Nephron progenitor cell (in vitro differentiated cells): ENCODE measurements around the gene ERC1.

ENCODE experiments used
- DNase-seq: peaks from one replicate; pipeline ENCODE4 v3.0.0; 2021
- H3K27ac Mint-ChIP-seq: 2 replicates; pipeline ENCODE4 v1.8.0; 2021; ENCODE audit warnings: mild to moderate bottlenecking, moderate library complexity, mixed read lengths
- H3K27me3 Mint-ChIP-seq: 2 replicates; pipeline ENCODE4 v1.8.0; 2021; ENCODE audit warnings: mild to moderate bottlenecking, low read depth, mixed read lengths; ENCODE audit not compliant: poor library complexity
- H3K36me3 Mint-ChIP-seq: 2 replicates; pipeline ENCODE4 v1.8.0; 2021; ENCODE audit warnings: low read depth, mixed read lengths
- H3K4me1 Mint-ChIP-seq: 2 replicates; pipeline ENCODE4 v1.8.0; 2021; ENCODE audit warnings: mixed read lengths
- H3K4me3 Mint-ChIP-seq: 2 replicates; pipeline ENCODE4 v1.8.0; 2021; ENCODE audit warnings: mild to moderate bottlenecking, moderate library complexity, mixed read lengths
- H3K9me3 Mint-ChIP-seq: 2 replicates; pipeline ENCODE4 v1.8.0; 2021; ENCODE audit warnings: mild to moderate bottlenecking, moderate library complexity, mixed read lengths
- TF ChIP-seq, protein P1 (sequence below): fragments of 200-600 bp; sonication (generic); IDR thresholded peaks from 2 replicates; pipeline ENCODE4 v1.5.0; 2021; ENCODE audit warnings: antibody characterized with exemption

The ERC1 gene

DNA sequence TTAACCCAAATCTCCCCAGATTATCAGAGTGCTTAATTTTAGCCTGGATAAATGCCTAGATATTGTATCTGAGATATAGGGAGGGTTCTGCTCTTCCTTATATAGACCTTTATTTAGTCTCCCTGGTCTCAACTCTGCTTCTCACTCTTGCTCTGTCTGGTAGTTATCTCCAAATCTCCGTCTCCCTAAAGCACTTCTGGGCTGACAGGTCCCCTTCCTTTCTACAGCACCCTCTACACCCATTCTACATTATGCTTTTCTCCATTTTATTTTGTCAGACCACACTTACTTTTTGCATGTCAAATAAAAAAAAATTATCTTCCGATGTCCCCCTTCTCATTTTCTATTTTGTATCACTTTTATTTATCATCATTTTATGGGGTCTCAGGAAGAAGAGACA is 2.0 kb upstream of the ERC1 start:
- no peaks in the 10 kb centered on the region for H3K27me3 Mint-ChIP-seq
- TF ChIP-seq, protein P1, sequence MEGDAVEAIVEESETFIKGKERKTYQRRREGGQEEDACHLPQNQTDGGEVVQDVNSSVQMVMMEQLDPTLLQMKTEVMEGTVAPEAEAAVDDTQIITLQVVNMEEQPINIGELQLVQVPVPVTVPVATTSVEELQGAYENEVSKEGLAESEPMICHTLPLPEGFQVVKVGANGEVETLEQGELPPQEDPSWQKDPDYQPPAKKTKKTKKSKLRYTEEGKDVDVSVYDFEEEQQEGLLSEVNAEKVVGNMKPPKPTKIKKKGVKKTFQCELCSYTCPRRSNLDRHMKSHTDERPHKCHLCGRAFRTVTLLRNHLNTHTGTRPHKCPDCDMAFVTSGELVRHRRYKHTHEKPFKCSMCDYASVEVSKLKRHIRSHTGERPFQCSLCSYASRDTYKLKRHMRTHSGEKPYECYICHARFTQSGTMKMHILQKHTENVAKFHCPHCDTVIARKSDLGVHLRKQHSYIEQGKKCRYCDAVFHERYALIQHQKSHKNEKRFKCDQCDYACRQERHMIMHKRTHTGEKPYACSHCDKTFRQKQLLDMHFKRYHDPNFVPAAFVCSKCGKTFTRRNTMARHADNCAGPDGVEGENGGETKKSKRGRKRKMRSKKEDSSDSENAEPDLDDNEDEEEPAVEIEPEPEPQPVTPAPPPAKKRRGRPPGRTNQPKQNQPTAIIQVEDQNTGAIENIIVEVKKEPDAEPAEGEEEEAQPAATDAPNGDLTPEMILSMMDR, result no peak
- no peak for DNase-seq
- H3K36me3 Mint-ChIP-seq, result peaks cover 18% of the 10 kb centered on the region
- no peaks in the 10 kb centered on the region for H3K9me3 Mint-ChIP-seq
- peaks cover 37% of the 10 kb centered on the region for H3K4me1 Mint-ChIP-seq
- peak overlapping the region; percentile 89 for H3K4me3 Mint-ChIP-seq
- H3K27ac Mint-ChIP-seq, result peak overlapping the region; percentile 68

DNA sequence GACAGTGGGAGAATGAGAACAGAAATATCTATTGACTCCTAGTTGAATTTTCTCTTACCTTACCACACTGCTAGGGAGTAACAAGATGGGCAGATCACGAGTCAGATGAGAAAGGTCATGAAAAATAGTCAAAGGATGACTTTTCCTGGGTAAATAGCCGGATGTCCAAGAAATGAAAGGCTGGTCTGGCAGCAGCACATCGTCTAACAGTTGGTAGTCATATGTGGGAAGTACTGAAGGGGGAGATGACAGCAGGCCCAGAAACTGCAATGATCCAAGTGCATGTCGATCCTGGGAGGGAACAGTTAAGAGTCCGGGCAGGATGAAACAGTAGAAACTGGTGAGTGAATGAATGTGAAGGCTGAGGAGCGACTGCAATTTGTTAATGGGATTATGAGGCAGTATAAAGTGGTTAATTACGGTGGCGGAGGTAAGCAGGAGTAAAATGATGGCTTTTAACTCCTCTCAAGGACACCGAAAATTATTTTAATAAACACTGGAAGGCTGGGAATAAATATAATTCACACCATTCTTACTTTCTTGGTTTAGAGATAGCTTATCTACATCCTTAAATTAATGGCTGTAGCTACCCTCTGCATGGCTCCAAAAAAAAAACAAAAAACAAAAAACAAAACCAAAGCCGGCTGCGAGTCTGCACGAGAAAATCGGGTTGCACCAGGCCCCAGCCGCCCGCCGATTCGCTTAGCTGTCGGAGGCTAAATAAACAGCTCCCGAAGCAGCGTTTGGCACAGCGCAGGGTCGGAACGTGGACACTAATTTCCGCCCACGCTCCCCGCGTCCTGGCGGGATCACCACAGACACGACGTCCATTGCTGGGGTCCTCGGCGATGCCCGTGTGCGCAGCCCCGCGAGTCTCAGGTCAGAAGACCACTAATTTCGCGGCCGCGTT is 1.0 kb upstream of the ERC1 start:
- TF ChIP-seq, protein P1, result no peak
- DNase-seq, result peak; percentile 59
- peak overlapping the region; percentile 89 for H3K4me3 Mint-ChIP-seq
- H3K36me3 Mint-ChIP-seq, result peaks cover 16% of the 10 kb centered on the region
- H3K27me3 Mint-ChIP-seq, result no peaks in the 10 kb centered on the region
- peaks cover 37% of the 10 kb centered on the region for H3K4me1 Mint-ChIP-seq
- no peaks in the 10 kb centered on the region for H3K9me3 Mint-ChIP-seq
- peak overlapping the region; percentile 99 for H3K27ac Mint-ChIP-seq

DNA sequence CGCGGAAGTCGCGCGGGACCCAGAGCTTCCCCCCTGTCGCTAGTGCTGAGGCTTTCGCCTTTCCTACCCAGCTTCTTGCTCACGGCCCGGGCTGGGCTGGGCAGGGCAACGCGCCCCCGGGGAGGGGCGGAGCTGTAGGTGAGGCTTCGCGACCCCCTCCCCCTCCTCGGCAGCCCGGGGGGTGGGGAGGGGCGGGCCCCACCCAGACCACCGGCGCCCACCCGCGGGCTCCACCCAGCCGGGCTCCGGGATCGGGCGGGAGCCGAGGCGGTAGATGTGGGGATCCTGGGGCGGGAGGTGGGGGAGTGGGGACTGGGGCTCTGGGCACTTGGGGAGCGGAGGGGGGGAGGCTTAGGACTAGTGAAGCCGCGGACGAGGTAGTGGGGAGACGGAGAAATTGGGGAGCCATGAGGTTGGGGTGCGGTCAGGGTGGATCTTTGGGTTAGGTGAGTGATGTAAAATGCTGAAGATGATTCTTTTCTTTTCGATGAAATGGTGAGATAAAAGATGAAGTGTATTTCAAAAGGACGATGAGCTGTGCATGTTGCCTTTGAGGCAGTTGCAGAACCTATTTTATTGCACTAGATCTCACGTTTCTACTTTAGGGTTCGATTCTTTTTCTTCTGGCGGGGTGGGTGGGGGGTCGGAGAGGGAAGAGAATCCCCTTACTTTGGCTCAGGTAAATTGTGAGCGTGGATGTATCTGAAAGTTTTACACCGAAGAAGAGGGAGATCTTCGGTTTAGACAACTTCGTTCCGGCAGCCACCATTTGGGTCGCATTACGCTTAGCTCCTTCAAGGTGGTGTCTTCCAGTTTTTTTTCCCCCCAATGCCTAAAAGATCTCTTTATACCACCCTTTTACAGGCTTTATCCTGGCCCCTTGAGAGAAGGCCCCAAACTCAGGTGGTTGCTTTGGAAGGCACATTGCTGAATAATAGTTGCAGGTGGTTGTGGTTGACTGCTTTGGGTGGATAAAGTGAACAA is 619 bp downstream of the ERC1 start:
- peaks cover 12% of the 10 kb centered on the region for H3K36me3 Mint-ChIP-seq
- no peaks in the 10 kb centered on the region for H3K9me3 Mint-ChIP-seq
- peak overlapping the region; percentile 97 for H3K4me3 Mint-ChIP-seq
- TF ChIP-seq, protein P1, result no peak
- no peak for DNase-seq
- H3K27me3 Mint-ChIP-seq, result no peaks in the 10 kb centered on the region
- peak overlapping the region; percentile 33 for H3K27ac Mint-ChIP-seq
- H3K4me1 Mint-ChIP-seq, result peaks cover 45% of the 10 kb centered on the region

DNA sequence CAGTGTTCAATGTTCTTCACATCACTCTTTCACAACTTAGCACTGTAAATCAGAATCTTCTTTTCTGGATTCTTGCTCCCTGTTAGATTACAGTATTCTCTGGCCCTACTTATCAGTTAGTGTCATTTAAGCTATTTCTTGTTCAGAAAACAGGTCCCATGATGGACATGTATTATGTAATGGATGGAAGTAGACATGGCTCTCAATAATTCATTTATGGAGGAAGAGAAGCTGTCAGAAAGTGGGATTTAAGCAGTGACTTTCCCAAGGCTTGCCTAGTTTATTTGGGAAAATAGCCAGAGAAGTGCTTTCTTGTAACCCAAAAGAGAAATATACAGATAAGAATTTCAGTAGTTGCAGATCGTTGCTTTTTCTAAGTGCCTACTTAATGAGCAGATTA is 1.6 kb downstream of the ERC1 start:
- DNase-seq, result no peak
- H3K4me3 Mint-ChIP-seq, result peak overlapping the region; percentile 97
- TF ChIP-seq, protein P1, result no peak
- H3K4me1 Mint-ChIP-seq, result peaks cover 50% of the 10 kb centered on the region
- no peaks in the 10 kb centered on the region for H3K9me3 Mint-ChIP-seq
- no peak overlapping the region for H3K27ac Mint-ChIP-seq
- H3K36me3 Mint-ChIP-seq, result peaks cover 5% of the 10 kb centered on the region
- H3K27me3 Mint-ChIP-seq, result no peaks in the 10 kb centered on the region

DNA sequence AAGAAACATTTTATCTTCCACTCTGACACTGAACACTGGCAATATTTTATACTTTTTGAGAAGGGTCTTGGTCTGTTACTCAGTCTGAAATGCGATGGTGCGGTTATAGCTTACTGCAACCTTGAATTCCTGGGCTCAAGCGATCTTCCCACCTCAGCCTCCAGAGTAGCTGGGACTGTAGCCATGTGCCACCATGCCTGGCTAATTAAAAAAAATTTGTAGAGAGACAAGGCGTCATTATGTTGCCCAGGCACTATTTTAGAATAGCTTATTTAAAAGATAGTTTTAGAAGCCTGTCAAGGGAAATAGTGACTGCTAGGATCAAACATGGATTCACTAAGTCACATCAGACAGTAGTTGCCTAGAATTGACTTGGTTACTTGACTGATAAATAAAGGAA is 5.9 kb downstream of the ERC1 start:
- TF ChIP-seq, protein P1, result no peak
- H3K27me3 Mint-ChIP-seq, result peaks cover 2% of the 10 kb centered on the region
- peaks cover 3% of the 10 kb centered on the region for H3K9me3 Mint-ChIP-seq
- peaks cover 35% of the 10 kb centered on the region for H3K4me1 Mint-ChIP-seq
- no peak overlapping the region for H3K27ac Mint-ChIP-seq
- peaks cover 7% of the 10 kb centered on the region for H3K36me3 Mint-ChIP-seq
- DNase-seq, result no peak
- no peak overlapping the region for H3K4me3 Mint-ChIP-seq
